Endothelial cell of umbilical vein (primary cell): ENCODE data around the gene NSL1. TPM values are rescaled to one million over a fixed set of nuclear protein-coding genes. Genes with fewer than 3 reads are reported as not detected.

ENCODE experiments used
- BruUV-seq: library from RNA; stranded (reverse); fragments of 400-500 nt; replicated peaks from 2 replicates; lab custom pipeline; 2021; lab: Mats Ljungman, UMichigan
- CTCF ChIA-PET: fragments of 300-600, 350-600 bp; sonication (Branson Sonifier 250); formaldehyde crosslinking; loops from one replicate; lab custom pipeline; 2021; ENCODE audit warnings: antibody characterized with exemption, inconsistent platforms; lab: Charles Lee
- POLR2A ChIA-PET: fragments of 300-600, 350-600 bp; sonication (Branson Sonifier 250); formaldehyde crosslinking; loops from one replicate; lab custom pipeline; 2021; ENCODE audit warnings: antibody characterized with exemption, inconsistent platforms; lab: Charles Lee
- DNase-seq: peaks from one replicate; pipeline ENCODE4 v3.0.0-alpha.2; 2011; ENCODE audit warnings: low read depth, low spot score
- FAIRE-seq: peaks from 2 replicates; lab custom pipeline; 2011; peaks lifted over from hg19 to GRCh38; lab: Jason Lieb, UNC
- H2AFZ ChIP-seq: 2 replicates; pipeline ENCODE4 v1.6.0; 2012; ENCODE audit warnings: low read depth, low read length, control low read depth, inconsistent platforms
- H3K27ac ChIP-seq: 2 replicates; pipeline ENCODE4 v1.5.1; 2011; ENCODE audit warnings: low read depth, mild to moderate bottlenecking, control low read depth, low read length, moderate library complexity; ENCODE audit not compliant: insufficient read depth
- H3K27me3 ChIP-seq, 2 experiments: 2 replicates each; pipeline versions ENCODE4 v1.6.0 to v1.6.1; 2011; ENCODE audit warnings: low read length in 2 of 2, mixed read lengths in 1 of 2; ENCODE audit not compliant: control insufficient read depth in 2 of 2, insufficient read depth in 2 of 2
- H3K36me3 ChIP-seq, 2 experiments: 2 replicates in 1 of 2; 3 replicates in 1 of 2; pipeline ENCODE4 v1.5.1; 2011; ENCODE audit warnings: low read length in 2 of 2, mild to moderate bottlenecking in 1 of 2, moderate library complexity in 1 of 2; ENCODE audit not compliant: control insufficient read depth in 2 of 2, insufficient read depth in 2 of 2; ENCODE audit errors: extremely low read depth in 1 of 2
- H3K4me1 ChIP-seq: 3 replicates; pipeline ENCODE4 v1.5.1; 2011; ENCODE audit warnings: mild to moderate bottlenecking, low read length; ENCODE audit not compliant: control insufficient read depth, insufficient read depth; ENCODE audit errors: extremely low read depth
- H3K4me2 ChIP-seq: 2 replicates; pipeline ENCODE4 v1.6.1; 2011; ENCODE audit warnings: low read length, control low read depth, mixed read lengths; ENCODE audit not compliant: insufficient read depth
- H3K4me3 ChIP-seq, 3 experiments: fragments of 200-600 bp in 1 of 3; sonication (generic), shearing (Covaris generic) in 1 of 3; replicated peaks in 1 of 3; 2 replicates each; pipeline ENCODE4 v1.5.1; 2011 to 2016; ENCODE audit warnings: control low read depth in 3 of 3, low read length in 3 of 3, mild to moderate bottlenecking in 2 of 3, inconsistent platforms in 1 of 3, low read depth in 1 of 3, moderate library complexity in 1 of 3; ENCODE audit not compliant: insufficient read depth in 1 of 3
- H3K79me2 ChIP-seq: 2 replicates; pipeline ENCODE4 v1.6.0; 2012; ENCODE audit warnings: low read length, inconsistent platforms; ENCODE audit not compliant: control insufficient read depth, insufficient read depth
- H3K9ac ChIP-seq: replicated peaks from 2 replicates; pipeline ENCODE3; 2011; ENCODE audit warnings: low read length, control low read depth; ENCODE audit not compliant: insufficient read depth; ENCODE audit errors: extremely low read depth
- H3K9me1 ChIP-seq: replicated peaks from 3 replicates; pipeline ENCODE4 v1.6.0; 2011; ENCODE audit warnings: mild to moderate bottlenecking, low read length; ENCODE audit not compliant: control insufficient read depth, insufficient read depth; ENCODE audit errors: extremely low read depth
- H3K9me3 ChIP-seq: replicated peaks from 2 replicates; pipeline ENCODE4 v1.5.1; 2012; ENCODE audit warnings: low read length, inconsistent platforms; ENCODE audit not compliant: control insufficient read depth, insufficient read depth
- H4K20me1 ChIP-seq: replicated peaks from 2 replicates; pipeline ENCODE3; 2011; ENCODE audit warnings: mild to moderate bottlenecking, low read length; ENCODE audit not compliant: control insufficient read depth, insufficient read depth; ENCODE audit errors: extremely low read depth
- CTCF ChIP-seq, 2 donors: IDR thresholded peaks; 1 replicate in 1 of 2; 2 replicates in 1 of 2; pipeline ENCODE4 v1.5.1; 2011; ENCODE audit warnings: low read length in 2 of 2, mild to moderate bottlenecking in 2 of 2, moderate library complexity in 2 of 2, control low read depth in 1 of 2, inconsistent platforms in 1 of 2, low read depth in 1 of 2; ENCODE audit not compliant: insufficient read depth in 1 of 2; ENCODE audit errors: extremely low read depth in 1 of 2
- EZH2 ChIP-seq: IDR thresholded peaks from 2 replicates; pipeline ENCODE4 v1.6.1; 2012; ENCODE audit warnings: borderline replicate concordance, low read depth, mild to moderate bottlenecking, moderate library complexity, low read length, inconsistent platforms; ENCODE audit not compliant: severe bottlenecking
- FOS ChIP-seq: IDR thresholded peaks from 2 replicates; pipeline ENCODE4 v1.6.1; 2011; ENCODE audit warnings: mild to moderate bottlenecking, low read length, moderate library complexity, borderline replicate concordance; ENCODE audit not compliant: insufficient read depth
- GATA2 ChIP-seq: IDR thresholded peaks from 2 replicates; pipeline ENCODE4 v1.7.0; 2011; ENCODE audit warnings: low read depth, mild to moderate bottlenecking, moderate library complexity, mixed read lengths, low read length; ENCODE audit not compliant: insufficient read length, insufficient read depth
- JUN ChIP-seq: IDR thresholded peaks from 2 replicates; pipeline ENCODE4 v1.6.1; 2011; ENCODE audit warnings: borderline replicate concordance, low read depth; ENCODE audit not compliant: insufficient read length, insufficient read depth
- MAX ChIP-seq: IDR thresholded peaks from 2 replicates; pipeline ENCODE4 v1.6.1; 2011; ENCODE audit not compliant: insufficient read depth, insufficient read length
- MYC ChIP-seq: IDR thresholded peaks from one replicate; pipeline ENCODE4 v1.6.1; 2011; ENCODE audit warnings: mild to moderate bottlenecking, low read depth, low read length
- POLR2A ChIP-seq: IDR thresholded peaks from 2 replicates; pipeline ENCODE4 v1.6.1; 2012; ENCODE audit warnings: low read depth, mild to moderate bottlenecking, control low read depth, low read length
- POLR2AphosphoS5 ChIP-seq: IDR thresholded peaks from 2 replicates; pipeline ENCODE4 v1.6.1; 2012; ENCODE audit warnings: low read depth, mild to moderate bottlenecking, control low read depth, low read length, moderate library complexity; ENCODE audit not compliant: insufficient read depth
- dilution Hi-C: fragments of 300-500 bp; cut with MboI; formaldehyde crosslinking; loops from one replicate; pipeline ENCODE4 v1.15.0; 2019; ENCODE audit warnings: low sequenced_read_pairs; ENCODE audit not compliant: extremely low pct_ligation_motif_present
- intact Hi-C: fragments of 100-400 bp; cut with micrococcal nuclease; formaldehyde crosslinking; loops from one replicate; pipeline ENCODE4 v1.10.0; 2022
- polyA plus RNA-seq, 4 experiments: library from polyadenylated mRNA; depleted of rRNA in 3 of 4; stranded (reverse) in 3 of 4; unstranded in 1 of 4; fragments of >200 nt; gene quantifications; 2 replicates each; pipeline versions ENCODE4 v1.2.1 to v1.2.3, GENCODE V29; 2011 to 2012; ENCODE audit warnings: missing spikeins in 1 of 4
- total RNA-seq: library from RNA; stranded (reverse); gene quantifications from 2 replicates; pipeline ENCODE4 v1.2.3, GENCODE V29; 2021

NSL1 gene
- total and polyA plus RNA-seq, 2 donors (not counting 3 experiments of a cell fraction or from before 2014, with no cell fraction given): 15.5 to 30.2 TPM

- POLR2A ChIA-PET: no interaction called here
- Histone ChIP-seq H3K9me1 (no peaks in the 10 kb centered on the region), H3K27ac (no peak overlapping the region), H3K36me3 (no peaks in the 10 kb centered on the region), H3K9ac (no peak overlapping the region), H3K79me2 (no peaks in the 10 kb centered on the region), H3K4me2 (no peak overlapping the region), H3K9me3 (peaks cover 3% of the 10 kb centered on the region), H3K4me3 (no peak overlapping the region), H4K20me1 (no peaks in the 10 kb centered on the region), H3K27me3 (no peaks in the 10 kb centered on the region), H3K4me1 (peaks cover 4% of the 10 kb centered on the region), H2AFZ (no peak overlapping the region)
- BruUV-seq: no TSS peak
- CTCF ChIA-PET: interaction anchor here (1.0 to 1.5 kb wide), 2 partner anchors 8 to 15 kb away, joined by 3 to 5 read pairs; no protein-coding TSS in a partner anchor
- TF ChIP-seq POLR2AphosphoS5: no peak
- TF ChIP-seq POLR2A: no peak
- TF ChIP-seq GATA2: no peak
- TF ChIP-seq MAX: no peak
- TF ChIP-seq MYC: no peak
- dilution Hi-C loops: no loop called here
- intact Hi-C loops: loop anchor here (5.0 kb wide), 1 partner anchor 34 kb away; the partner anchor contains the start of gene FLVCR1
- DNase-seq: no peak
- no peak for FAIRE-seq
These were observed 31.4 kb upstream of the NSL1 start for GRCh38 chr1:212822956-212823355.

GRCh38 chr1:212820969-212821368, 29.4 kb upstream of the NSL1 start:
- H3K4me3 ChIP-seq: no peak overlapping the region
- intact Hi-C loops: loop anchor here (5.0 kb wide), 1 partner anchor 36 kb away; the partner anchor contains the start of gene FLVCR1
- peaks cover 1% of the 10 kb centered on the region for H3K9me3 ChIP-seq
- DNase-seq: no peak
- CTCF ChIA-PET: interaction anchor here (1.1 to 2.8 kb wide), 2 partner anchors 37 to 71 kb away, joined by 4 to 10 read pairs; partner anchors contain the start of gene FLVCR1
- no peak for TF ChIP-seq MAX
- no peak for TF ChIP-seq EZH2
- no peak for TF ChIP-seq FOS
- no peak for TF ChIP-seq POLR2AphosphoS5
- TF ChIP-seq MYC: no peak
- no peak for TF ChIP-seq CTCF (IDR thresholded peaks at IDR 0.05; ENCODE audit: extremely low read depth in 1 of 2, insufficient read depth in 1 of 2, low read depth in 1 of 2, low read length in 2 of 2)
- no peak for TF ChIP-seq POLR2A
- TF ChIP-seq JUN: no peak
- TF ChIP-seq GATA2: no peak
- no peaks in the 10 kb centered on the region for H3K27me3 ChIP-seq
- H3K9me1 ChIP-seq: no peaks in the 10 kb centered on the region
- H3K4me2 ChIP-seq: no peak overlapping the region
- no peak for FAIRE-seq
- H3K36me3 ChIP-seq: no peaks in the 10 kb centered on the region
- no peaks in the 10 kb centered on the region for H4K20me1 ChIP-seq
- no peaks in the 10 kb centered on the region for H3K79me2 ChIP-seq
- H2AFZ ChIP-seq: no peak overlapping the region
- BruUV-seq: no TSS peak
- POLR2A ChIA-PET: no interaction called here
- H3K9ac ChIP-seq: no peak overlapping the region
- peaks cover 4% of the 10 kb centered on the region for H3K4me1 ChIP-seq
- dilution Hi-C loops: no loop called here
- no peak overlapping the region for H3K27ac ChIP-seq
